CD14-positive monocyte (primary cell): ENCODE measurements around the gene RPA3. TPM values are rescaled to one million over a fixed set of nuclear protein-coding genes. Genes with fewer than 3 reads are reported as not detected.

Source experiments
- DNase-seq, 3 donors: peaks; one replicate each; pipeline ENCODE4 v3.0.0-alpha.2; 2011 to 2022
- H2AFZ ChIP-seq: 2 replicates; pipeline ENCODE4 v1.6.0; 2012; ENCODE audit warnings: mild to moderate bottlenecking, low read depth, low read length, inconsistent platforms; ENCODE audit not compliant: insufficient read depth, poor library complexity, severe bottlenecking
- H3K27ac ChIP-seq, 2 donors: 1 replicate in 1 of 2; 2 replicates in 1 of 2; pipeline ENCODE4 v1.5.1; 2012 to 2013; ENCODE audit warnings: low read length in 2 of 2, control low read depth in 1 of 2, inconsistent platforms in 1 of 2, low read depth in 1 of 2, mild to moderate bottlenecking in 1 of 2
- H3K27me3 ChIP-seq, 2 donors: one replicate each; pipeline versions ENCODE4 v1.6.0 to v1.6.1; 2011 to 2013; ENCODE audit warnings: low read length in 2 of 2; ENCODE audit not compliant: control insufficient read depth in 2 of 2, insufficient read depth in 2 of 2
- H3K36me3 ChIP-seq, 2 donors: replicated peaks in 1 of 2; 1 replicate in 1 of 2; 2 replicates in 1 of 2; pipeline versions ENCODE4 v1.5.1 to v1.6.1; 2012 to 2013; ENCODE audit warnings: low read length in 2 of 2, control low read depth in 1 of 2, inconsistent platforms in 1 of 2, mild to moderate bottlenecking in 1 of 2; ENCODE audit not compliant: insufficient read depth in 2 of 2, control insufficient read depth in 1 of 2
- H3K4me1 ChIP-seq, 2 donors: 1 replicate in 1 of 2; 2 replicates in 1 of 2; pipeline versions ENCODE4 v1.5.1 to v1.6.1; 2012 to 2013; ENCODE audit warnings: low read length in 2 of 2, control low read depth in 1 of 2, inconsistent platforms in 1 of 2, mild to moderate bottlenecking in 1 of 2, moderate library complexity in 1 of 2; ENCODE audit not compliant: insufficient read depth in 2 of 2, control insufficient read depth in 1 of 2
- H3K4me2 ChIP-seq: replicated peaks from 2 replicates; pipeline ENCODE3; 2012; ENCODE audit warnings: low read length, moderate library complexity, mild to moderate bottlenecking; ENCODE audit not compliant: poor library complexity, severe bottlenecking; ENCODE audit errors: extremely low read depth
- H3K4me3 ChIP-seq, 3 experiments: fragments of 200-600 bp in 1 of 3; sonication (generic) in 1 of 3; replicated peaks in 1 of 3; 1 replicate in 2 of 3; 2 replicates in 1 of 3; pipeline ENCODE4 v1.5.1; 2011 to 2013; ENCODE audit warnings: low read length in 3 of 3, mild to moderate bottlenecking in 3 of 3, control low read depth in 2 of 3, low read depth in 2 of 3, inconsistent platforms in 1 of 3, moderate library complexity in 1 of 3
- H3K79me2 ChIP-seq: 2 replicates; pipeline ENCODE4 v1.6.0; 2012; ENCODE audit warnings: mild to moderate bottlenecking, control low read depth, inconsistent platforms, low read length, moderate library complexity; ENCODE audit not compliant: insufficient read depth
- H3K9ac ChIP-seq: 2 replicates; pipeline ENCODE4 v1.6.0; 2017; ENCODE audit warnings: low read length, mild to moderate bottlenecking; ENCODE audit not compliant: insufficient read depth, poor library complexity, severe bottlenecking
- H3K9me3 ChIP-seq, 2 donors: replicated peaks in 1 of 2; 1 replicate in 1 of 2; 2 replicates in 1 of 2; pipeline versions ENCODE4 v1.5.1 to v1.6.1; 2012 to 2013; ENCODE audit warnings: low read length in 2 of 2, control low read depth in 1 of 2; ENCODE audit not compliant: control insufficient read depth in 1 of 2, insufficient read depth in 1 of 2
- H4K20me1 ChIP-seq: 2 replicates; pipeline ENCODE4 v1.6.0; 2012; ENCODE audit warnings: mild to moderate bottlenecking, low read length, control low read depth, moderate library complexity; ENCODE audit not compliant: insufficient read depth
- H3K27ac Mint-ChIP-seq, 7 donors: one replicate each; pipeline ENCODE4 v1.8.0; 2020; ENCODE audit warnings: mild to moderate bottlenecking in 7 of 7, mixed read lengths in 7 of 7, moderate library complexity in 6 of 7, inconsistent platforms in 2 of 7
- H3K27me3 Mint-ChIP-seq, 3 donors: one replicate each; pipeline ENCODE4 v1.8.0; 2021 to 2022; ENCODE audit warnings: low read depth in 3 of 3, mild to moderate bottlenecking in 3 of 3, mixed read lengths in 3 of 3, moderate library complexity in 3 of 3, inconsistent platforms in 1 of 3
- H3K36me3 Mint-ChIP-seq, 2 donors: one replicate each; pipeline ENCODE4 v1.8.0; 2020; ENCODE audit warnings: mixed read lengths in 2 of 2, inconsistent platforms in 1 of 2, mild to moderate bottlenecking in 1 of 2
- H3K4me1 Mint-ChIP-seq: one replicate; pipeline ENCODE4 v1.8.0; 2020; ENCODE audit warnings: mild to moderate bottlenecking, mixed read lengths
- H3K4me3 Mint-ChIP-seq, 2 donors: one replicate each; pipeline ENCODE4 v1.8.0; 2020; ENCODE audit warnings: mild to moderate bottlenecking in 2 of 2, mixed read lengths in 2 of 2, moderate library complexity in 1 of 2
- H3K9me3 Mint-ChIP-seq, 7 donors: one replicate each; pipeline ENCODE4 v1.8.0; 2020 to 2022; ENCODE audit warnings: mixed read lengths in 7 of 7, mild to moderate bottlenecking in 6 of 7, moderate library complexity in 6 of 7, inconsistent platforms in 2 of 7
- CTCF ChIP-seq: fragments of 200-600 bp; IDR thresholded peaks from one replicate; pipeline ENCODE4 v1.8.0; 2022; ENCODE audit warnings: antibody characterized with exemption, mild to moderate bottlenecking
- WGBS: methylation state at CpG from one replicate; pipeline ENCODE4 v1.1.5; 2013; ENCODE audit warnings: missing lambda C conversion rate; ENCODE audit not compliant: insufficient coverage; 5-methylcytosine and 5-hydroxymethylcytosine counted together
- intact Hi-C, 2 donors: fragments of 100-400 bp; cut with micrococcal nuclease; formaldehyde crosslinking; loops; one replicate each; pipeline versions ENCODE4 v1.15.0 to v1.15.1; 2023
- polyA plus RNA-seq, 3 donors: library from polyadenylated mRNA; depleted of rRNA in 1 of 3; unstranded in 2 of 3; stranded (reverse) in 1 of 3; fragments of 300-500 nt in 2 of 3; fragments of >200 nt in 1 of 3; fragmentation: Illumina TruSeq in 2 of 3; gene quantifications; 1 replicate in 2 of 3; 2 replicates in 1 of 3; pipeline ENCODE4 v1.2.3, GENCODE V29; 2012 to 2021

Gene RPA3
- polyA plus RNA-seq, 3 donors = 6.2 to 50.5 (median 44.7) TPM

GRCh38 chr7:7705318-7705717 lies 13.1 kb downstream of the RPA3 start:
- intact Hi-C loops = no loop called here
- Histone ChIP-seq H2AFZ (no peak overlapping the region), H3K79me2 (no peaks in the 10 kb centered on the region), H3K4me2 (no peak overlapping the region), H3K4me1 (no peaks in the 10 kb centered on the region), H3K9me3 (no peaks in the 10 kb centered on the region), H3K9ac (no peak overlapping the region), H3K36me3 (no peaks in the 10 kb centered on the region), H4K20me1 (no peaks in the 10 kb centered on the region), H3K4me3 (no peak overlapping the region), H3K27me3 (no peaks in the 10 kb centered on the region), H3K27ac (no peak overlapping the region)
- Mint-ChIP-seq H3K27me3 (peaks cover 0 to 2% (median 0%) of the 10 kb centered on the region in 3 donors), H3K27ac (no peak overlapping the region), H3K4me1 (peaks cover 4% of the 10 kb centered on the region), H3K36me3 (peaks cover 0 to 4% of the 10 kb centered on the region in 2 donors), H3K9me3 (peaks cover 0 to 1% (median 0%) of the 10 kb centered on the region in 7 donors), H3K4me3 (no peak overlapping the region)
- no CpG with 5 or more reads among the region's 2 CpGs for WGBS
- TF ChIP-seq CTCF = no peak
- DNase-seq = no peak

- Histone ChIP-seq H2AFZ (no peak overlapping the region), H3K79me2 (no peaks in the 10 kb centered on the region), H3K36me3 (no peaks in the 10 kb centered on the region), H3K9me3 (no peaks in the 10 kb centered on the region), H4K20me1 (no peaks in the 10 kb centered on the region), H3K27me3 (no peaks in the 10 kb centered on the region), H3K4me1 (no peaks in the 10 kb centered on the region), H3K4me2 (no peak overlapping the region), H3K27ac (no peak overlapping the region), H3K9ac (no peak overlapping the region), H3K4me3 (no peak overlapping the region)
- no peak for DNase-seq
- Mint-ChIP-seq H3K36me3 (peaks cover 0 to 4% of the 10 kb centered on the region in 2 donors), H3K27ac (no peak overlapping the region), H3K9me3 (peaks cover 0 to 1% (median 0%) of the 10 kb centered on the region in 7 donors), H3K27me3 (peaks cover 0 to 2% (median 0%) of the 10 kb centered on the region in 3 donors), H3K4me3 (no peak overlapping the region), H3K4me1 (peaks cover 5% of the 10 kb centered on the region)
- TF ChIP-seq CTCF = no peak
- intact Hi-C loops = no loop called here
- 100% methylated on average over 1 of the region's 4 CpGs for WGBS
Measured at GRCh38 chr7:7704867-7705266, 13.5 kb downstream of the RPA3 start.
